Nephron (organoid): Measurements from ENCODE around the gene CSK.
A peak's percentile ranks its signal among the peaks of the same experiment; 100 is the strongest.

ENCODE experiments used
- H3K27ac Mint-ChIP-seq, 3 experiments: 2 replicates each; pipeline ENCODE4 v1.8.0; 2020; ENCODE audit warnings: mixed read lengths in 3 of 3, mild to moderate bottlenecking in 2 of 3, moderate library complexity in 1 of 3
- H3K27me3 Mint-ChIP-seq: 2 replicates; pipeline ENCODE4 v1.8.0; 2021; ENCODE audit warnings: low read depth, mild to moderate bottlenecking, moderate library complexity, mixed read lengths
- H3K36me3 Mint-ChIP-seq: 2 replicates; pipeline ENCODE4 v1.8.0; 2020; ENCODE audit warnings: low read depth, mixed read lengths
- H3K4me1 Mint-ChIP-seq: 2 replicates; pipeline ENCODE4 v1.8.0; 2020; ENCODE audit warnings: mixed read lengths
- H3K4me3 Mint-ChIP-seq, 3 experiments: 2 replicates each; pipeline ENCODE4 v1.8.0; 2020; ENCODE audit warnings: mild to moderate bottlenecking in 3 of 3, mixed read lengths in 3 of 3, moderate library complexity in 2 of 3
- H3K9me3 Mint-ChIP-seq: 2 replicates; pipeline ENCODE4 v1.8.0; 2020; ENCODE audit warnings: mixed read lengths
- CTCF ChIP-seq, 3 experiments: fragments of 200-600 bp; sonication (generic); IDR thresholded peaks; one replicate each; pipeline ENCODE4 v1.5.0; 2021; ENCODE audit warnings: antibody characterized with exemption in 3 of 3; ENCODE audit not compliant: unreplicated experiment in 3 of 3

Gene CSK

DNA sequence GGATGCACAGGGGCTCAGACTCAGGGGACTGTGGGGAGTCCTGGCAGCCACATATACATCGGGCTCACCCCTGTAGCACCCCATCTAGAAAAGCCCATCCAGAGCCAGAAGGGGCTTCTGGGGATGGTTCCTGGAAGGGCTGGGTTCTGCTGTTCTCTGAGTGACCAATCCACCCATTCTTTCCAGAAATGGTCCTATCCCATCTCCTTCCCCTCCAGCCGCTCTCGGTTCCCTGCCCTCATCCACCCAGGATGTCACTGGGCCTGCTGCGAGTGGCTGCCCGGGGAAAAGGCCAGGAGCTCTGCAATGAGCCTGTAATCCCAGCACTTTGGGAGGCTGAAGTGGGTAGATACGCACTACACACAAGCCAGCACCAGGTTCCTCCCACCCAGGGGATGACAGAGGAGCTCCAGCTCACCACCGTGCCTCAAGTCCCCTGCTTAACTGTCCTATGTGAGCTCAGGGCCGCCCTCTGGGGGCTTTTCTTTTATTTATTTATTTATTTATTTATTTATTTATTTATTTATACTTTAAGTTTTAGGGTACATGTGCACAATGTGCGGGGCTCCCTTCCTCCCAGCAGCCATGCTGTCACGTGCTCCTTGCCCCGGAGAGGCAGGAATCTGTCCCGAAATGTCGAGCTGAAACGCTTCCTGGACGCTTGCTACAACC lies 13.6 kb upstream of the CSK start:
- TF ChIP-seq CTCF (IDR thresholded peaks at IDR 0.05; ENCODE audit: unreplicated experiment in 3 of 3): no peak
- Mint-ChIP-seq H3K4me1 (peaks cover 11% of the 10 kb centered on the region), H3K36me3 (no peaks in the 10 kb centered on the region), H3K4me3 (peak overlapping the region in 2 of 3 experiments; percentile 50 to 52), H3K9me3 (no peaks in the 10 kb centered on the region), H3K27me3 (peaks cover 18% of the 10 kb centered on the region), H3K27ac (no peak overlapping the region)

GRCh38 chr15:74768771-74769342 lies 13.0 kb upstream of the CSK start:
- Mint-ChIP-seq H3K9me3 (no peaks in the 10 kb centered on the region), H3K4me3 (peak overlapping the region; percentile 37 to 52 (median 50)), H3K36me3 (no peaks in the 10 kb centered on the region), H3K27ac (no peak overlapping the region), H3K27me3 (peaks cover 18% of the 10 kb centered on the region), H3K4me1 (peaks cover 11% of the 10 kb centered on the region)
- TF ChIP-seq CTCF (IDR thresholded peaks at IDR 0.05; ENCODE audit: unreplicated experiment in 3 of 3): peak; percentile 81 to 83 (median 83)

GRCh38 chr15:74769463-74770025 lies 12.3 kb upstream of the CSK start:
- TF ChIP-seq CTCF (IDR thresholded peaks at IDR 0.05; ENCODE audit: unreplicated experiment in 3 of 3): no peak
- Mint-ChIP-seq H3K27ac (no peak overlapping the region), H3K4me1 (peaks cover 7% of the 10 kb centered on the region), H3K9me3 (no peaks in the 10 kb centered on the region), H3K4me3 (no peak overlapping the region), H3K27me3 (peaks cover 14% of the 10 kb centered on the region), H3K36me3 (no peaks in the 10 kb centered on the region)

GRCh38 chr15:74770211-74770903 lies 11.5 kb upstream of the CSK start:
- Mint-ChIP-seq H3K27me3 (peaks cover 13% of the 10 kb centered on the region), H3K36me3 (no peaks in the 10 kb centered on the region), H3K4me1 (peaks cover 6% of the 10 kb centered on the region), H3K27ac (no peak overlapping the region), H3K9me3 (no peaks in the 10 kb centered on the region), H3K4me3 (no peak overlapping the region)
- no peak for TF ChIP-seq CTCF (IDR thresholded peaks at IDR 0.05; ENCODE audit: unreplicated experiment in 3 of 3)

GRCh38 chr15:74773329-74773728 lies 8.6 kb upstream of the CSK start:
- Mint-ChIP-seq H3K36me3 (no peaks in the 10 kb centered on the region), H3K4me1 (peaks cover 21% of the 10 kb centered on the region), H3K27ac (peak overlapping the region in 1 of 3 experiments; percentile 48), H3K27me3 (peaks cover 10% of the 10 kb centered on the region), H3K4me3 (no peak overlapping the region), H3K9me3 (no peaks in the 10 kb centered on the region)
- no peak for TF ChIP-seq CTCF (IDR thresholded peaks at IDR 0.05; ENCODE audit: unreplicated experiment in 3 of 3)
